HG03108 (cell line): ENCODE data around the gene VAT1.
"Not testable (repeated sequence)": the region's sequence is repeated elsewhere in the genome, so short reads cannot be mapped to it uniquely, and the experiment has no call there.

Experiments
- ATAC-seq: cut with Tn5 transposase; IDR thresholded peaks from one replicate; pipeline ENCODE4 v1.9.1; 2021; ENCODE audit warnings: moderate library complexity; ENCODE audit not compliant: unreplicated experiment

VAT1 gene

DNA sequence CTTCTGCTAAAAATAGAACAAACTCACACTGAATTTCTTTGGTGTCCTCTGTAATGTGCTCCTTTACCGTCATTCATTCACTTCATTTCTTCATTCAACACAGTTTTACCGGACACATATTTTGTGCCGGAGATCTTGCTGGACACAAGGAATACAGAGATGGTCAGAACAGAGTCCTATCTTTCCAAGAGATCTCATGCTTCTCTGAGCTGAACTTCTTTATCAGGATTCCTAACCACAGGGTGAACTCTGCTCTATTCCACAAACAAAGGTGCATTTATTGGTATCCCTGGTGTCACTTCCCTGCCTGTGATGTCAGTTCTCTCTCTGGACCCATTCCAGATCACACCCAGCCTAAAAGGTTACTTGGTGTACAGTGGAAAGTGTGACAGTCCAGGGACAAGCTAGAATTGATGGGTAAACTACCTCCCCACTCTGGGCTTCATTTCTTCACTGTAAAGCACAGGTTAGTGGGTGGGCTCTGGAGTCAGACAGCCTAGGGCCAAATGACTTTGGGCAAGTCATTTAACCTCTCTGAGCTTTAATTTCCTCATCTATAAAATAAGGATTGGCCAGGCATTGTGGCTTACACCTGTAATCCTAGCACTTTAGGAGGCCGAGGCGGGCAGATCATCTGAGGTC is 11.4 kb downstream of the VAT1 start:
- ATAC-seq, result no peak

DNA sequence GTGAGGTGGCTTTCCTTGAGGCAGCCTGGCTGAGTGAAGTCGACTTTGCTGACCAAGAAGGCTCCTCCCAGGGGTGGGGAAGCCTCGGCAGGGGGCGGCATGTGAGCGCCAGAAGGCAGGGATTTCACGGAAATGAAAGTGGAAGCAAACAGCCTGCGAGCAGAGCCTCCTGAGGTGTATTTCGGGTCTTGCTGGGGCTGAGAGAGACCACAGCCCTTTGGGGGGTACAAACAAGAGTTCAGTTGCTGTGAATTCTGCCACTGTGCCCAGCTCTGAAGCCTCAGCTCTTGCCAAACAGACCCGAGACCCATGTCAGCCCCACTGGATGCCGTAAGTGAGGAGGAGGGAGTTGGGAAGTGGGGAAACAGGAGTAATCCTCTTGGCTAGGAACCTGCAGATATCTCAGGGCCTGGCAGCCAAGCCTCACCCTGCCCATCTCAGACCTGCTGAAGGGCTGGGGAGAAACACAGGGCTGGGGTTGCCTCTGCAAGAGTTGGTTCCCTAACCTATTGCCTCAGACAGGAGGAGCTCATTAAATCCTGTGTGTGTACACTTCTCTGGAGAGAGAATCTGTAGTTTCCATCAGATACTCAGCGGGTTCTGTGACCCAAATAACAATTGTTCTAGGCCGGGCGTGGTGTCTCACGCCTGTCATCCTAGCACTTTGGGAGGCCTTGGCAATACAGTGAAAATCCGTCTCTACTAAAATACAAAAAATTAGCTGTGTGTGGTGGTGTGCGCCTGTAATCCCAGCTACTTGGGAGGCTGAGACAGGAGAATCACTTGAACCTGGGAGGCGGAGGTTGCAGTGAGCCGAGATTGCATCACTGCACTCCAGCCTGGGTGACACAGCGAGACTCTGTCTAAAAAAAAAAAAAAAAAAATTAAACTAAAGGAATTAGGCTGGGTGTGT is 15.3 kb downstream of the VAT1 start, which contains the start of gene IFI35:
TSS of gene IFI35 (plus strand) at position 146 of the 913 bp plus-strand sequence. CDS start at position 310, 164 bp downstream.
- peak; percentile 81 for ATAC-seq

DNA sequence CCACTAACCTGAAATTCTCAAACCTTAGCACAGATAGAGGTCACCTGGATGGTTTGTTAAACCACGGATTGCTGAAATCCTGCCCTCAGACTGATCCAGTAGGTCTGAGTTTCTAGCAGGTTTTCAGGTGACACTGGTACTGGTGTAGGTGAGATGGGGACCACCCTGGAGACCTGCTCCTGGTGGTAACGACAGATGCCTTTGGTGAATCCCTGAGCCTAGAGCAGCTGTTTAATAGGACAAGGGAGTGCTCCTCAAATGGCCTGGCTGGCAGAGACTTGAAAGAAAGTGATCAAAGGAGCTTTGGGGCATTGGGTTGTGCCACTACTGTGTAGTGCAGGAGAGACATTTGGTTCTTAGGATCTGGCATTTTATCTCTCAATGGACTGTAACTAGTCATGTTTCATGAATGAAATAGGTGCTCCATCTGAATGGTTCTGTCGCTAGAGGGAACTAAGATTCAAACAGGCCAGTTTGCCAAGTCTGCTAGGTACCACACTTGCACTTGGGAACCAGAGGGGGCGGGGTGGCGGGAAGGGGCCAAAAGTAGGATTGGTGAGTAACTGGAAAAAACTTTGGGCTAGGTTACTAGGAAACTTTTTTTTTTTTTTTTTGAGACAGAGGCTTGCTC is 18.5 kb downstream of the VAT1 start:
- no peak for ATAC-seq

DNA sequence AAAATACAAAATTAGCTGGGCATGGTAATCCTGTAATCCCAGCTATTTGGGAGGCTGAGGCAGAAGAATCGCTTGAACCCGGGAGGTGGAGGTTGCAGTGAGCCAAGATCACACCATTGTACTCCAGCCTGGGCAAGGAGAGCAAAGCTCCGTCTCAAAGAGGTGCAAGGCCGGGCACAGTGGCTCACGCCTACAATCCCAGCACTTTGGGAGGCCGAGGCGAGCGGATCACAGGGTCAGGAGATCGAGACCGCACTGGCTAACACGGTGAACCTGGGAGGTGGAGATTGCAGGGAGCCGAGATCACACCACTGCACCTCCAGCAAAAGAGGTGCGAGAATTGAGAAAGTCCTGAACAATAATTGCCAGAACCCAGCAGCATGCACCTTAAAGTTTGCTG is 21.3 kb downstream of the VAT1 start:
- not testable (repeated sequence) for ATAC-seq

DNA sequence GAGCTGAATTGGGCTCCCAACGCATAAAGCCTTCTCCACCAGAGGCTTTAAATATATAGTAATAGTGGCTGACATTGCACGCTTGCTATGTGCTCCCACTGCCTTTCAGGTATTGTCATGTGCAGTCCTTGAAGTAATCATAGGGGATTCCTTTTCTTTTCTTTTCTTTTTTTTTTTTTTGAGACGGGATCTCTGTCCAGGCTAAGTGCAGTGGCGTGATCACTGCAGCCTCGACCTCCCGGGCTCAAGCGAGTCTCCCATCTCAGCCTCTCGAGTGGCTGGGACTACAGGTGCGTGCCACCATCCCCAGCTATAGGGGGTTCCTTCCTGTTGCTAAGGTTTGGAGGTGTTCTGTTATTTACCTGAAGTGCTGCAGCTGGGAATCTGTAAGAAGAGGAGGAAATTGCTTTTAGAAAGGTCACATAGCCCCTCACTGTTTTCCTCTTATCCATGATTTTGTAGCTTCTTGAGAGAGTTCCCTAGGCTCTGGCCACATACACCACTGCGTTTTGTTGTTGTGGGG is 23.1 kb downstream of the VAT1 start:
- no peak for ATAC-seq

DNA sequence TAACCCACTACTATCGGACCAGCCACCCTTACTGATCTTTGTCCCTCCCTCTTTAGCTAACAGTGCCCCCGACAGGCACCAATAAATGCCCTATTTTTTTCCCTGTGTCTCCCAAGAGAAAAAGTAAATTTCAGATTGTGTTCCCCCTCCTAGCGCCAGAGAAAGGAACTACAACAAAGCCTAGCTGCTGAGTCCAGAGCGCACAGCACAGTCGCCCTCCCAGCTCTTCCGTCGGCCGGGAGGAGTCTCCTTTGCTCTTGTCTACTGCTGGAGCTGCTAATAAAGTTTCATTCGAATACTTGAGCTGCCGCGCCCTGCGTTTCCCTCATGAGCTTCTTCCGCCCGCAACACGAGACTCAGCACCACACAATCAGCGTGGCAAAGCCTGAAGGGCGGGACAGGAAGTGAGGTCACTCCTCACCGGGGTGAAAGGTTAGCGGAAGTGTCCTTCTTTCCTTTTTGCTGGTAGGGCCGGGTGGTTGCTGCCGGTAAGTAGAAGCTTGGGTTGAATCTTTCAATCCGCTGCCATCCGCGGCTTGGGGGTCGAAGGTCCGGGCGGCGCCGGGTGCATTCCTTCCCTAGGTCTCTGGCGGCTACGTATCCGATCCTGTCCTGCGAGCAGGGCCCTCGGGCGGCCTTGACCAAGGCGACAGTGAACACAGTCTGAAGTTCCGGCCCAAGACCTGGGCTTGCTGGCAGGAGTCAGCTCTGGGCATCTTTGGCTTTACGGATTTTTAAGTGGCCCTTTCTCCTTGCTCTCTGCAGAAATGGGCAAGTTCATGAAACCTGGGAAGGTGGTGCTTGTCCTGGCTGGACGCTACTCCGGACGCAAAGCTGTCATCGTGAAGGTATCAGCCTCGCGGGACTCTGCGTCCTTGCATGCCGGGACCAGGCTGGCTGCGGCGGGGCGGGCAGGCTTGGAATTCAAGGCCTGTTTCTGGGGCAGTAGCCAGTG is 23.9 kb downstream of the VAT1 start, which contains the start of gene RPL27:
TSS of gene RPL27 (plus strand) at position 436 of the 955 bp plus-strand sequence. CDS start at position 768, 332 bp downstream.
- peak; percentile 92 for ATAC-seq

DNA sequence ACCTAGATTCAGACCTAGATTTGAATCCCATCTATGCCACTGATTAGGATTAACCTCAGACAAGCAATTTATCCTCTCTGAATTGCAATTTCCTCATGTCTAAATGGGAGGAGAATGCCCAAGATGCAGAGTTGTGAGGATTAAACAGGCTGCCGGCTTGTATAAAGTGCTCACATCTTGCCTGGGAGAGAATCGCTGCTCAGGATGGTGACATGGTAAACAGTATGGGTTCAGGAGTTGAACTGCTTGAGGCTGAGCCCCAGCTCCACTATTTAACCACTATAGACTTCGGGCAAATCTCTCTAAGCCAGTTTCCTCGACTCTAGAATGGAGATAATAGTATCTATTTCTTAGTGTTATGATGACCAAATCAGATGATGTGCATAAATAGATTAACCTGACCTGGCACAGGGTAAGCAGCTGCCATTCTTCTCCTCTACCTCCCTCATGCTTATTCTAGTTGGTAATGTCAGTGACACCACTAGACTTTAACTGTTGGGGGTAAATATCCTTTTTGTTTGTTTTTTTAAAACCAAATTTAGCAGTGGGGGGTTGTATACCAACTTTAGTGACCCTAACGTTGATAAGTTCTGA is 24.7 kb downstream of the VAT1 start:
- ATAC-seq, result no peak

DNA sequence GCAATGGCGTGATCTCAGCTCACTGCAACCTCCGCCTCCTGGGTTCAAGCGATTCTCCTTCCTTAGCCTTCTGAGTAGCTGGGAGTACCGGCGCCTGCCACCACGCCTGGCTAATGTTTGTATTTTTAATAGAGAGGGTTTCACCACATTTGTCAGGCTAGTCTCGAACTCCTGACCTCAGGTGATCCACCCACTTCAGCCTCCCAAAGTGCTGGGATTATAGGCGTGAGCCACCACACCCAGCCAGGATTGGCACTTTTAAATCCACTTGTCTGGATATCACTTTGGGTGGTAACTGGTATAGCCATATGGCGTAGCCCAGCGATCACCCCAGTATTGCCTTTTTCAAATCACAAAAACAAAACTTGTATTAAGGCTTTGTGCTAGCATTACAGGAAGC is 28.3 kb downstream of the VAT1 start:
- not testable (repeated sequence) for ATAC-seq

DNA sequence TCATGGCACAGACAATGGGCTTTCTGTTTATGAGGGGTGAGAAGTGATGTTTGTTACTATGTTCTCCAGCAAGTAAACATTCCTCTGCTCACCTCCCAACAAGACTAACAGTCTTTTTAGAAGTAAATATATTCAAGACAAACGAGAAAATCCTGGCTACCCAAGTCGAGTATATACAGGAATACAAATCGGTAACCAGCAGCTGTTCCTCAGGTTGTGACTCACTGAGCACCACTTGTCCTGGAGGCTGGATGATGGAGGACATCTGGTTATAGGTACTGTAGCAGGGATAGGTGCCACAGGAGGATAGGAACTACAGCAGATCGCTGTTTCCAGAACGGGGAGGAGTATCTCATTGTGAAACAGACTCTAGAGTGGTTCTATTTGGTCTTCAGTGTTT is 29.3 kb downstream of the VAT1 start:
- ATAC-seq, result no peak

DNA sequence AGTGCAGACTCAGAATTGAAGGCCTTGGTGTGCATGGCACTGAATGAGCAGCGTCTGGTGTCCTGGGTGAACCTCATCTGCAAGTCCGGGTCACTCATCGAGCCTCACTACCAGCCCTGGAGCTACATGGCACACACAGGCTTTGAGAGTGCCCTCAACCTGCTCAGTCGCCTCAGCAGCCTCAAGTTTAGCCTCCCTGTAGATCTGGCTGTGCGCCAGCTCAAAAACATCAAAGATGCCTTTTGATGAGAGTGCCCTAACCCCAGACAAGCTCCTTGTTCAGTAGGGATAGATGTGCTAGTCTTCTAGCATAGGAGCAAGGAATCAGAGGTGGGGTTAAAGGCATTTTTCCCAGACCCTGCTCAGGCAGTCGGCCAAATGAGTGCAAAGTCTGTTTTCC is 30.7 kb downstream of the VAT1 start:
- no peak for ATAC-seq

DNA sequence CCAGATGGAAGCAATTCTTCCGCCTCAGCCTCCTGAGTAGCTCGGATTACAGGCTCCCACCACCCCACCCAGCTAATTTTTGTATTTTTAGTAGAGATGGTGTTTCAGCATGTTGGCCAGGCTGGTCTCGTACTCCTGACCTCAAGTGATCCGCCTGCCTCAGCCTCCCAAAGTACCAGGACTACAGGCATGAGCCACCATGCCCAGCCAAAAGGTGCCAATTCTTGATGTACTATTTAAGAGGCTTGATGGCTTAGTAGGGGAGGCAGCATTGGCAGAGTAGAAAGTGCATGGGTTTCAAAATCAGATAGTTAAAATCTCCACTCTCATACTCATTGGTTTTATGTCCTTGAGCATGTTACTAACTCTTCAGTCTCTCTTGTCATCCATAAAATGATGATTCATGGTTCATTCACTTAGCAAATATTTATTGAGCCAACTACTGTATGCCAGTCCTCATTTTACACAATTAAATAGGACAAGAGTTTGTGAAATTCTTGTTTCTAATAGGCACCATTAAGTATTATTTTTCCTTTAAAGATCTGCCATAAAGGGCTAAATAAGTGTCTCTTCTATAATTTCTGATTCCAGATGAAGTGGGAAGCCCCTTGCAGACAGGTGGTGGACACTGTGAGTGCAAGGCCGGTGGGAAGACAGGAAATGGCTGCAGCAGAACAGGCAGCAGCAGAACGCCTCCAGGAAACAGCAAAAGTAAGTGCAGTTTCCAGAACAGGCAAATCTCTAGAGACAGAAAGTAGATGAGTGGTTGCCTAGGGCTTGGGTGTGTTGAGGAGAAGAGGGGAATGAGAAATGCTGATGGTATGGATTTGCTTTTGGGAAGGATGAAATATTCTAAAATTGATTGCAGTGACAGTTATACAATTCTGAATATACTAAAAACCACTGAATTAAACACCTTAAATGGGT is 32.2 kb downstream of the VAT1 start:
- no peak for ATAC-seq

DNA sequence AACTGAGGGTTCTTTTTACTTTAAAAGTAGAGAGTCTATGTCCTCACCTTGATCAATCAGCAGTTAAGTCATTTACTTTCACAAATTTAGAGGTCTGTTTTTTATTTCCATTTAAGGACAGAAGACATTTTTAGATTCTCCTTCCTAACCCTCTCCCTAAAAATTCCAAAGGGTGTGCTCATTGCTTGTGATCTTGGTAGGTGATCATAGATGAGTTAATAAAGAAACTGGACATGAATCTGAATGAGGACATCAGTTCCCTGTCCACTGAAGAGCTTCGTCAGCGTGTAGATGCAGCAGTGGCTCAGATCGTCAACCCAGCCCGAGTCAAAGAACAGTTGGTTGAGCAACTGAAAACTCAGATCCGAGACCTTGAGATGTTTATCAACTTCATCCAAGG is 33.0 kb downstream of the VAT1 start:
- no peak for ATAC-seq

DNA sequence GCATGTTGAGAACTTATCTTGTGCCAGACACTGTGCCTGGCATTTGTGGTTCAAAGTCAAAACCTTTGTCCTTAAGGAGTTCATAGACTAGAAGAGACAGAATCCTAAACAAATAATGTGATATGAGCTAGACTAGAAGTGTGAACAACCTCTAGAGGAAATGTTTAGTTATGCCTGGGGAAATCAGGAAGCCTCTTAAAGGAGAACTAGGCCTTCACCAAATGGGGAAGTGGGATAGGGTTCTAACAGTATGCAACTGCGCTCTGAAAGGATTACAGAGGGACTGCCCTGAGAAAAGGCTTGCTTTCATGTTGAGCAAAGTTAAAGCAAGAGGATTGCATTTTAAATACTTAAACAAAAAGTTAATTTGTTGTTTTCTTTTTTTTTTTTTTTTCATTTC is 37.0 kb downstream of the VAT1 start:
- ATAC-seq, result peak; percentile 52

DNA sequence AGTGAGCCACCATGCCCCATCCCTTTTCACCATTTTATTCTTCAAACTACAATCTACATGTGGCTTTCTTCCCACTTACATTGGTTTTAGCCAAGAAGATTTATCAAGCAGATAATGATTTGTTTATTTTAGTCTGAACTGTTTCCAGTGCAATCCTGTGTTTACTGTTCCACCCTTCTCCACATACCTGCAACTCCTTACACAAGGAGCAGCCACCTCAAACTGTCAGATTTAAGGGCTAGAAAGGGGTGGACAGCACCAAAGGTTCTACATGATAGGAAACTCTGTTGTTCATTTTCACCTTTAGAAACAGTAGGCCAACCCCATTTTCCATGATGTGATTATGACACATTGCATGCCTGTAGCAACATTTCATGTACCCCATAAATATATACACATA is 39.9 kb downstream of the VAT1 start:
- ATAC-seq, result no peak

DNA sequence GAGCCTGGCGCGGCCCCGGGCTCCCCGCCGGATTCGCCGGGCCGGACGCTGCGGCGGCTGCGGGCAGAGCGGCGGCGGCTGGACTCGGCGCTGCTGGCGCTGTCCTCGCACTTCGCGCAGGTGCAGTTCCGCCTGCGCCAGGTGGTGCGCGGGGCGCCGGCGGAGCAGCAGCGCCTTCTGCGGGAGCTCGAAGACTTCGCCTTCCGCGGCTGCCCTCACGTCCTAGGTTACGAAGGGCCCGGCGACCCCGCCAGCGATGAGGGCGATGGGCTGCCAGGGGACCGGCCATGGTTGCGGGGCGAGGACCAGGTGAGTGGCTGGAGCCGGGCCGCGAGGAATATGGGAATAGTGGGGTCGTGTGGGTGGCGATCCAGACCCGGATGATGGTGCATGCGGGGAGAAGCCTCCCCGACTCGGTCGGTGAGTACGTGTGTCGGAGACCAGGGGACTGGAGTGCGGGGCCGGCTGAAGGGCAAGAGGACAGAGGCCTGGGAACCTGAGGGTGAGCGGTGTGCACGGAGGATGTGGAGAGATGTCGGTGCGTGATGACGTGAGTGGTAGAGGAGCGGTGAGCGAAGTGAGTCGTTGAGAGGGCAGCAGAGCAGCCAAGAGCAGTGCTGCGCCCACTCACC is 41.3 kb downstream of the VAT1 start:
- peak; percentile 20 for ATAC-seq

DNA sequence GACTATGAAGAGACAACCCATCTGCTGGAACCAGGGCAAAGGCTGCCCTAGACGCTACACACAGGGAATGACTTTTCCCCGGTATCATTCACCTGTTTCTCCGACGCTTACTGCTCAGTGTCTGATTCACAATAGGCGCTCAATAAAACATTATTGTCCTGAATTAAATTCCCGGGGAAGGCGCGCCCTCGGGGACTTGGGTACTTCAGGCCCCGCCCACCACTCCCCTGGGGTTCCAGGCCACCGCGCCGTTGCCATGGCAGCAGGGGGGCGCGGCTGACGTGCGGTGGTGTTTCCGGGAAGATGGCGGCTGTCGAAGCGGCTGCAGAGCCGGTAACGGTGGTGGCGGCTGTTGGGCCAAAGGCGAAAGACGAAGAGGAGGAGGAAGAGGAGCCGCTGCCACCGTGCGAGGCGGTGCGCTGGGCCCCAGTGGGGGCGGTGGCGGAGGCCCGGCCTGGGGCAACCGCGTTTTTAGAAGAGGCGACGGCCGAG is 41.9 kb downstream of the VAT1 start, which contains the start of gene RUNDC1:
TSS of gene RUNDC1 (plus strand) at position 292 of the 492 bp plus-strand sequence. CDS start at position 304, 12 bp downstream.
- peak; percentile 64 for ATAC-seq

DNA sequence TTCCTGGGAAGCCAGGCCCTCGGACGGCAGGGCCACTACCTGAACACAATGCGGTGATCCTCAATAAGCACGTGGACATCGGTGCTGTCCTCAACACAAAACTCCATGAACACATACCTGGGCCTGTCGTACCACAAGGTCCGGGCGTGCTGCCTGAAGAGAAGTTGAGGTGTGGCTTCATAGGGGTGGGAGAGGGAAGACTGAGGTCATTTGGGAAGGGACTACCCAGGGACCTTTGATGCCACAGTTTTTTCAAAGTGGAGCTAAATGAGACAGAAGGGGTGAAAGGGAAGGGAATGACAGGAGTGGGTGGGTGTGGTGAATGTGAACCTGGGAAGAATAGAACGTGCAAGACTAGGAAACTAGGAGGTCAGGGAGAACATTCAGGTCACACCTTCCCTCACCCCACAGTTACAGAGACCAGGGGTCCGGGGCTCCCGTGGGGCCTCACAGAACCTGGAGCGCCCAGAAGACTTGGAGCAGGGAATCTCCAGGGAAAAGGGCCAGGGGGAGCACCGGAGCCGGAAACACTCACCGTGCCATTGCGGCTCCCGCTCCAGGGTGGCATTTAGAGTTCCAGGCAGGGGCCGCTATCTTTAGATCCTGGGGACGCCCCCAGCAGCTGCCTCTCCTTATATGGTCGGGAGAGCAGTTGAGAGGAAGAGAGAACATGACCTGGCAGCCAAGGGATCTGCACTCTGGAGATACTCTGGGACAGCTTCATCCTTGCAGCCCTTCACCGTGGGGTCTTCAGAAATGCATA is 42.5 kb downstream of the VAT1 start, which contains the start of gene PTGES3L:
TSS of gene PTGES3L (minus strand) at position 570 of the 763 bp plus-strand sequence. CDS start at position 543, 27 bp downstream.
- ATAC-seq, result peak; percentile 32
